ENCODE data around the gene UXT.

Gene UXT

GRCh38 chrX:47644557-47645091 lies 14.4 kb downstream of the UXT start:
- Histone ChIP-seq H3K27ac (ENCODE audit: low read depth, low read length) (no peak overlapping the region), H3K4me3 (ENCODE audit: low read length) (no peak overlapping the region), H3K4me1 (ENCODE audit: control insufficient read depth, insufficient read depth, low read length) (no peaks in the 10 kb centered on the region), H3K27me3 (ENCODE audit: control insufficient read depth, insufficient read depth, low read length) (no peaks in the 10 kb centered on the region), H3K9ac (ENCODE audit: low read length) (no peak overlapping the region), H3K36me3 (ENCODE audit: control insufficient read depth, insufficient read depth, low read length) (peaks cover 2% of the 10 kb centered on the region)

GRCh38 chrX:47643926-47644325 lies 15.1 kb downstream of the UXT start:
- Histone ChIP-seq H3K4me1 (ENCODE audit: control insufficient read depth, insufficient read depth, low read length) (no peaks in the 10 kb centered on the region), H3K9ac (ENCODE audit: low read length) (no peak overlapping the region), H3K27ac (ENCODE audit: low read depth, low read length) (no peak overlapping the region), H3K4me3 (ENCODE audit: low read length) (no peak overlapping the region), H3K36me3 (ENCODE audit: control insufficient read depth, insufficient read depth, low read length) (peaks cover 2% of the 10 kb centered on the region), H3K27me3 (ENCODE audit: control insufficient read depth, insufficient read depth, low read length) (no peaks in the 10 kb centered on the region)

DNA sequence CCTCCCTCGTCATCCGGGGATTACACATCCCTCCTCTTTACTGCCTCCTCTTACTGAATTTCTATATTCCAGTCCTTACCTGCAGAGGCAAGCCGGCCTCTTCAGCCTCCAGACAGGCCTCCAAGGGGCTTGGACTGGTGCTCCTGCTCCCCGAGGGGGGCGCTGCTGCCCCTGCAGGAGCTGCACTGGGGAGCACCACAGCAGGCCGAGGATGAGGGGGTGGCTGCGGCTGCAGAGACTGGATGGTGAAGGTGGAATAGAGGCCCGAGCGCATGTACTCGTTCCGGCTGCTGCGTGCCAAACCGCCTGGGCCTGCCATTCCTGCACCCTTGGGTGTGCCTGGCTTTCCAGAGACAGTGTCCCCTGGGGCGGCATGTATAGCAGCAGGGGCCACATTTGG lies 20.2 kb downstream of the UXT start:
- Histone ChIP-seq H3K27me3 (ENCODE audit: control insufficient read depth, insufficient read depth, low read length) (no peaks in the 10 kb centered on the region), H3K36me3 (ENCODE audit: control insufficient read depth, insufficient read depth, low read length) (peaks cover 2% of the 10 kb centered on the region), H3K4me1 (ENCODE audit: control insufficient read depth, insufficient read depth, low read length) (no peaks in the 10 kb centered on the region), H3K4me3 (ENCODE audit: low read length) (no peak overlapping the region), H3K27ac (ENCODE audit: low read depth, low read length) (no peak overlapping the region), H3K9ac (ENCODE audit: low read length) (no peak overlapping the region)

GRCh38 chrX:47637546-47638195 lies 21.3 kb downstream of the UXT start:
- Histone ChIP-seq H3K4me1 (ENCODE audit: control insufficient read depth, insufficient read depth, low read length) (no peaks in the 10 kb centered on the region), H3K9ac (ENCODE audit: low read length) (no peak overlapping the region), H3K27ac (ENCODE audit: low read depth, low read length) (no peak overlapping the region), H3K27me3 (ENCODE audit: control insufficient read depth, insufficient read depth, low read length) (no peaks in the 10 kb centered on the region), H3K36me3 (ENCODE audit: control insufficient read depth, insufficient read depth, low read length) (peaks cover 2% of the 10 kb centered on the region), H3K4me3 (ENCODE audit: low read length) (no peak overlapping the region)

DNA sequence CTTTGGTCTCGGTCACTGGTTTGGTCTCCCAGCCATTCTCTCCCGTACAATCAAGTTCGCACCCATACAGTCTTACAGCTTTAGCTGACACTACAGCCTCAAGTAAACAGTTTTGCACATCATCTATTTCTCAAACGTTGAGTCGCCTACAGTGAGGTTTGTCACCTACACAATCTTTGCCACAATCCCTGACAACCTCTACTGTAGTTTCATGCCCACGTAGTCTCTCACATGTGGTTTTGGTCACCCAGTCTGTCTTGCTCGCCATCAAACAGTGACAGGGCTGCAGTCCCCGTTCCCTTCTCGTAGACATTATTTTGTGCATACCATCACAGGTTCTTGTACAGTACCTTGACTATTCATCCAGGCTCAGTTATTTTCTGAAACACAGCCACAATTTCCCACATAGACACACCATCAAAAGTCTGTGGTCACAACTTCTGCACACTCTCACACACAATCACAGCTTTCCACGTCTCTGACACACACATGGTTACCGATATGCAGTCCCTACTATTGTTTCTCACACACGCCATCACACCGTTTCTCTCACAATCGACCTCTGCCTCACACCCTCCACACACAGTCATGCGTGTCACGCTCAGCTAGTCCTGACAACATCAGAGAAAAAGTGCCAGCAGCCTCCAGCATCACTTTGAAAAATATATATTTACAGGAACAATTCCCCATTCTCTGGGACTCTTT lies 24.0 kb downstream of the UXT start:
- Histone ChIP-seq H3K4me1 (ENCODE audit: control insufficient read depth, insufficient read depth, low read length) (no peaks in the 10 kb centered on the region), H3K9ac (ENCODE audit: low read length) (no peak overlapping the region), H3K27me3 (ENCODE audit: control insufficient read depth, insufficient read depth, low read length) (no peaks in the 10 kb centered on the region), H3K36me3 (ENCODE audit: control insufficient read depth, insufficient read depth, low read length) (peaks cover 2% of the 10 kb centered on the region), H3K4me3 (ENCODE audit: low read length) (no peak overlapping the region), H3K27ac (ENCODE audit: low read depth, low read length) (no peak overlapping the region)

GRCh38 chrX:47633689-47634590 lies 25.0 kb downstream of the UXT start:
- H3K36me3 ChIP-seq (ENCODE audit: control insufficient read depth, insufficient read depth, low read length) = no peaks in the 10 kb centered on the region
- H3K27me3 ChIP-seq (ENCODE audit: control insufficient read depth, insufficient read depth, low read length) = no peaks in the 10 kb centered on the region
- no peak overlapping the region for H3K4me3 ChIP-seq (ENCODE audit: low read length)
- no peak overlapping the region for H3K27ac ChIP-seq (ENCODE audit: low read depth, low read length)
- H3K9ac ChIP-seq (ENCODE audit: low read length) = no peak overlapping the region
- no peaks in the 10 kb centered on the region for H3K4me1 ChIP-seq (ENCODE audit: control insufficient read depth, insufficient read depth, low read length)

GRCh38 chrX:47632666-47633065 lies 26.3 kb downstream of the UXT start:
- H3K27me3 ChIP-seq (ENCODE audit: control insufficient read depth, insufficient read depth, low read length) = no peaks in the 10 kb centered on the region
- H3K27ac ChIP-seq (ENCODE audit: low read depth, low read length) = no peak overlapping the region
- H3K36me3 ChIP-seq (ENCODE audit: control insufficient read depth, insufficient read depth, low read length) = no peaks in the 10 kb centered on the region
- no peaks in the 10 kb centered on the region for H3K4me1 ChIP-seq (ENCODE audit: control insufficient read depth, insufficient read depth, low read length)
- no peak overlapping the region for H3K4me3 ChIP-seq (ENCODE audit: low read length)
- H3K9ac ChIP-seq (ENCODE audit: low read length) = no peak overlapping the region

DNA sequence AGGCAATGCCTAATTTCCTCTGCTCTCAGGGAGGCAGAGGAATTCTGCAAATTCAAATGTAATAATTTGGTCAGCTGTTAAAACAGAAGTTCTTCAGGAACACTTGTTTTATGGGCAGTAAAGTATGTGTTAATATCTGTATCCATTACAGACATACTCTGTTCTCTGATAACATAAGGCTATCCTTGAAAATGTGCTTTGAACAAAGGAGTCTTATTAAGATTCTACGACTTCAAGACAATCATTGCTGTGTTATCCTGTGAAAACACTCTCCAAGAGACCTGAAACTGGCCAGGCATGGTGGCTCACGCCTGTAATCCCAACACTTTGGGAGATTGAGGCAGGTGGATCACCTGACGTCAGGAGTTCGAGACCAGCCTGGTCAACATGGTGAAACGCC lies 27.3 kb downstream of the UXT start:
- Histone ChIP-seq H3K27ac (ENCODE audit: low read depth, low read length) (no peak overlapping the region), H3K4me1 (ENCODE audit: control insufficient read depth, insufficient read depth, low read length) (no peaks in the 10 kb centered on the region), H3K36me3 (ENCODE audit: control insufficient read depth, insufficient read depth, low read length) (no peaks in the 10 kb centered on the region), H3K27me3 (ENCODE audit: control insufficient read depth, insufficient read depth, low read length) (no peaks in the 10 kb centered on the region), H3K4me3 (ENCODE audit: low read length) (no peak overlapping the region), H3K9ac (ENCODE audit: low read length) (no peak overlapping the region)

DNA sequence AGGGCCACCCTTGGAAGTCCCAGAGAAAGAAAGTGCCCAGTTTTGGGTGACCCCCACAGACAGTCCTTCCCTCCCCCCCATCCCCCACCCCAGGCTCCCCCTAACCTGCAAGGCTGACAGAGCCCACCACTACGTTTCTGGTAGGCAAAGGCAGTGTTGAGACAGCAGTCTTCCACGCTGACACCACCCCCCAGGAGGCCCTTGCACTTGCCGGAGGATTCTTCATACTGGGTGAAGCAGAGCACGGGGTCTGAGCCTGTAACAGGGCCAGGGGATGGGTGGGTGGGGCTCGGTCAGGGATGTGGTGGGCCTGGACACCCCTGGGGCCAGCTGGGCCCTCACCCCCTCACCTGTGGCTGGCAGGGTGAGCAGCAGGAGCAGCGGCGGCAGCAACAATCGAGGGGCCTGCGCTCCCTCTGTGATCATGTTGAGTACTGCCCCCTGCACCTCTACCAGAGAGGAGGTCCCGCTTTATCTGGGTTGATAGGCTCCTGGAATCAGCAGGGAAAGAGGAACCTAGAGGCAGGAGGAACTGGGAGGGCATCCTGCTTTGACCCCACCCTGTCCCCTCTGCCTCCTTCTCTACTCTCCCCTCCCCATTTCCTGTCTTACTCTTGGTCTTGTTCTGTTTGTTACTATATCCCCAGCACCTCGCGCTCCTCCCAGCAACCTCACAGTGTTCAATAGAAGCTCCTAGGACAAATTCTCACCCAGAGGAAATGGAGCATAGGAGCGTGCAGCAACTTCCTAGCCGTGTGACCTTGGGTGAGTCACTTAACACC lies 29.4 kb downstream of the UXT start, which contains the start of gene CFP:
Gene CFP, minus strand, starts transcription at position 512 of the 782 bp plus-strand sequence. Its CDS starts 86 bp downstream, at position 426.
- no peak within 1 kb of the TSS for H3K27ac ChIP-seq (ENCODE audit: low read depth, low read length)
- no peaks in the 10 kb centered on the region for H3K36me3 ChIP-seq (ENCODE audit: control insufficient read depth, insufficient read depth, low read length)
- H3K9ac ChIP-seq (ENCODE audit: low read length) = no peak within 1 kb of the TSS
- no peak within 1 kb of the TSS for H3K4me3 ChIP-seq (ENCODE audit: low read length)
- no peaks in the 10 kb centered on the region for H3K4me1 ChIP-seq (ENCODE audit: control insufficient read depth, insufficient read depth, low read length)
- no peaks in the 10 kb centered on the region for H3K27me3 ChIP-seq (ENCODE audit: control insufficient read depth, insufficient read depth, low read length)

- Histone ChIP-seq H3K9ac (ENCODE audit: low read length) (no peak overlapping the region), H3K4me3 (ENCODE audit: low read length) (no peak overlapping the region), H3K27me3 (ENCODE audit: control insufficient read depth, insufficient read depth, low read length) (no peaks in the 10 kb centered on the region), H3K36me3 (ENCODE audit: control insufficient read depth, insufficient read depth, low read length) (no peaks in the 10 kb centered on the region), H3K27ac (ENCODE audit: low read depth, low read length) (no peak overlapping the region), H3K4me1 (ENCODE audit: control insufficient read depth, insufficient read depth, low read length) (no peaks in the 10 kb centered on the region)
Observed at GRCh38 chrX:47628982-47629381, 30.0 kb downstream of the UXT start.

GRCh38 chrX:47625365-47625764 lies 33.6 kb downstream of the UXT start:
- Histone ChIP-seq H3K36me3 (ENCODE audit: control insufficient read depth, insufficient read depth, low read length) (no peaks in the 10 kb centered on the region), H3K27ac (ENCODE audit: low read depth, low read length) (no peak overlapping the region), H3K9ac (ENCODE audit: low read length) (no peak overlapping the region), H3K27me3 (ENCODE audit: control insufficient read depth, insufficient read depth, low read length) (no peaks in the 10 kb centered on the region), H3K4me3 (ENCODE audit: low read length) (no peak overlapping the region), H3K4me1 (ENCODE audit: control insufficient read depth, insufficient read depth, low read length) (no peaks in the 10 kb centered on the region)

Data from rectal smooth muscle tissue (tissue), 1 donor.